Transverse colon (tissue), 3 donors: ENCODE results near the gene MDM2.

Source experiments
- CTCF ChIP-seq, 5 experiments: fragments of 200-600 bp in 3 of 5; fragments of 450-650 bp in 2 of 5; sonication (generic) in 3 of 5; IDR thresholded peaks; 1 replicate in 2 of 5; 2 replicates in 3 of 5; pipeline ENCODE4 v1.5.1; 2016 to 2017; ENCODE audit warnings: antibody characterized with exemption in 5 of 5, inconsistent platforms in 3 of 5, mild to moderate bottlenecking in 2 of 5, moderate library complexity in 1 of 5
- EP300 ChIP-seq: sonication (generic); formaldehyde crosslinking; IDR thresholded peaks from one replicate; pipeline ENCODE4 v1.6.1; 2017; ENCODE audit warnings: antibody characterized with exemption, low read depth
- POLR2A ChIP-seq: fragments of 450-650 bp; IDR thresholded peaks from one replicate; pipeline ENCODE4 v1.6.1; 2016; ENCODE audit warnings: antibody characterized with exemption, mild to moderate bottlenecking, moderate library complexity

- TF ChIP-seq POLR2A (no peak), CTCF (IDR thresholded peaks at IDR 0.05) (no peak), EP300 (no peak)
These were observed 36.4 kb downstream of the MDM2 start for GRCh38 chr12:68844318-68844745.
